BLaER1 (cell line): ENCODE measurements around the gene ANKFN1.

Experiments
- H3K27ac ChIP-seq: shearing (Covaris generic); formaldehyde crosslinking; 2 replicates; pipeline ENCODE4 v1.8.1; 2022
- H3K27me3 ChIP-seq: shearing (Covaris generic); formaldehyde crosslinking; 2 replicates; pipeline ENCODE4 v1.8.1; 2022
- H3K36me3 ChIP-seq: shearing (Covaris generic); formaldehyde crosslinking; 2 replicates; pipeline ENCODE4 v1.8.1; 2022
- H3K4me1 ChIP-seq: shearing (Covaris generic); formaldehyde crosslinking; 2 replicates; pipeline ENCODE4 v1.8.1; 2022
- H3K4me2 ChIP-seq: shearing (Covaris generic); formaldehyde crosslinking; 2 replicates; pipeline ENCODE4 v1.8.1; 2022
- H3K4me3 ChIP-seq: shearing (Covaris generic); formaldehyde crosslinking; 2 replicates; pipeline ENCODE4 v1.8.1; 2022
- H3K9ac ChIP-seq: shearing (Covaris generic); formaldehyde crosslinking; 2 replicates; pipeline ENCODE4 v1.8.1; 2022
- H3K9me3 ChIP-seq: shearing (Covaris generic); formaldehyde crosslinking; 2 replicates; pipeline ENCODE4 v1.8.1; 2022
- H4K20me1 ChIP-seq: shearing (Covaris generic); formaldehyde crosslinking; 2 replicates; pipeline ENCODE4 v1.8.1; 2022
- Cebpa-rat ChIP-seq: shearing (Covaris generic); IDR thresholded peaks from 2 replicates; pipeline ENCODE4 v1.8.1; 2022

ANKFN1 gene

GRCh38 chr17:56441308-56441707 lies 288.0 kb downstream of the ANKFN1 start:
- no peak overlapping the region for H3K4me3 ChIP-seq
- H3K27me3 ChIP-seq, result no peaks in the 10 kb centered on the region
- no peak overlapping the region for H3K27ac ChIP-seq
- no peaks in the 10 kb centered on the region for H4K20me1 ChIP-seq
- no peaks in the 10 kb centered on the region for H3K36me3 ChIP-seq
- TF ChIP-seq Cebpa-rat, result no peak
- no peak overlapping the region for H3K9ac ChIP-seq
- no peaks in the 10 kb centered on the region for H3K9me3 ChIP-seq
- peak overlapping the region; percentile 42 for H3K4me2 ChIP-seq
- peaks cover 34% of the 10 kb centered on the region for H3K4me1 ChIP-seq

- H3K4me1 ChIP-seq, result peaks cover 8% of the 10 kb centered on the region
- H3K27me3 ChIP-seq, result no peaks in the 10 kb centered on the region
- H3K4me2 ChIP-seq, result no peak overlapping the region
- H4K20me1 ChIP-seq, result no peaks in the 10 kb centered on the region
- H3K36me3 ChIP-seq, result no peaks in the 10 kb centered on the region
- no peak overlapping the region for H3K27ac ChIP-seq
- H3K9me3 ChIP-seq, result no peaks in the 10 kb centered on the region
- H3K9ac ChIP-seq, result no peak overlapping the region
- TF ChIP-seq Cebpa-rat, result no peak
- H3K4me3 ChIP-seq, result no peak overlapping the region
These were observed 292.6 kb downstream of the ANKFN1 start for GRCh38 chr17:56445692-56446411.

DNA sequence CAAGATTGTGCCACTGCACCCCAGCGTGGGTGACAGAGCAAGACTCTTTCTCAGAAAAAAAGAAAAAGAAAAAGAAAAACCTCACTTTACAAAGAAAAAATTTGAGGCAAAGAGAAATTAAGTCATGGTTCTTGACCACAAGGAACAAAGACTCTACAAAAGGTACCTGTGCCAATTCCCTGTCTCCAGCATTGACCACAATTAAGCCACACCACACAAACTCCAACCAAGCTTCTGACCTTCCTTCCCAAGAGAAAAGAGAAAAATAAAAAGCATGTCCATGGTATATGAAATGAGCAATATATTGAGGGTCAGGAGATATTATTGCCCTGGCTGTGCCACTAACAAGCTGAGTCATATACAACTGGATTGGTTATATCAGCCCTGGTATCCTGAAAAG lies 293.9 kb downstream of the ANKFN1 start:
- H3K9me3 ChIP-seq, result no peaks in the 10 kb centered on the region
- H3K4me3 ChIP-seq, result no peak overlapping the region

DNA sequence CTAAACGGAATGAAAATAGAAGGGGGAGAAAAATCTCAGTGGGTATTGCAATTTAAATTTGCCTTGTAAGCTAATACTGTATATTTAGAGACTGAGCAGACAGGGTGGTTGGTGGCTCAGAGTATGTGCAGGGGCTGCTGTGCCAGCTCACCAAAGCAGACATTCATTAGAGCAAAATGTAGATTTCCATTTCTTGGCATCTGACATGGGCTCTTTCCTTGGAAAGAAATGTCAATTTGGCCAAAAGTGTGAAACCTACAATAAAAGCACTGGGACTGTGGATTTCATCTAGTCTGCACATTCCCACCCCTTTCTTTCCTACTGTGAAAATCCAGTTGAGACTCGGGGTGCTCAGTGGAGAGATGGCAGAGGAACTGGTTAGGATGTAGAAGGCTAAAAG lies 295.1 kb downstream of the ANKFN1 start:
- H3K4me2 ChIP-seq, result no peak overlapping the region
- H4K20me1 ChIP-seq, result no peaks in the 10 kb centered on the region
- no peaks in the 10 kb centered on the region for H3K36me3 ChIP-seq
- no peaks in the 10 kb centered on the region for H3K9me3 ChIP-seq
- H3K9ac ChIP-seq, result no peak overlapping the region
- no peak overlapping the region for H3K4me3 ChIP-seq
- H3K4me1 ChIP-seq, result no peaks in the 10 kb centered on the region
- no peak for TF ChIP-seq Cebpa-rat
- no peaks in the 10 kb centered on the region for H3K27me3 ChIP-seq
- no peak overlapping the region for H3K27ac ChIP-seq

More for the DNA sequence above, 293.9 kb downstream of the ANKFN1 start:
- no peaks in the 10 kb centered on the region for H3K36me3 ChIP-seq
- TF ChIP-seq Cebpa-rat, result no peak
- H3K4me2 ChIP-seq, result no peak overlapping the region
- H3K4me1 ChIP-seq, result no peaks in the 10 kb centered on the region
- H3K9ac ChIP-seq, result no peak overlapping the region
- H3K27ac ChIP-seq, result no peak overlapping the region
- H3K27me3 ChIP-seq, result no peaks in the 10 kb centered on the region
- no peaks in the 10 kb centered on the region for H4K20me1 ChIP-seq

DNA sequence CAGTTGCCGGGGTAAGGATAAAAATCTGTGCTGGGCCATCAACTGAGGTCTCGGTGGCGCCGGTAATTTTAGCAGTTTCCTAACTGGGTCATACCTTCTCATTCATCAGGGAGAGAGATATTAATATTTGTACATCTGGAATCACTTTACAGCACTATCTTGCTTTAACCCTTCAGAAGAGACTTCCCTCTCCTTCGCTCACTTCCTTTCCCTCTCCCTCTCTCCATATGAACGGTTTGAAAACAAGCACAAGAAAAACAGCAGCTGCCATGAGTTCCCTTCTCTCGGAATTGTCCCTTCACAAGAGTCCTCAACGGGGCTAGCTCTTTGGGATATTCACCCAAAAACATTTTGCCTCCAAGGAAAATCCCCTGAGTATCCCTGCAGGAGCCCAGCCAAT lies 295.9 kb downstream of the ANKFN1 start:
- Histone ChIP-seq H3K36me3 (no peaks in the 10 kb centered on the region), H3K4me2 (no peak overlapping the region), H3K27ac (no peak overlapping the region), H4K20me1 (no peaks in the 10 kb centered on the region), H3K9me3 (no peaks in the 10 kb centered on the region), H3K4me3 (no peak overlapping the region), H3K9ac (no peak overlapping the region), H3K27me3 (no peaks in the 10 kb centered on the region), H3K4me1 (no peaks in the 10 kb centered on the region)
- no peak for TF ChIP-seq Cebpa-rat

GRCh38 chr17:56451629-56452028 lies 298.4 kb downstream of the ANKFN1 start:
- H4K20me1 ChIP-seq, result no peaks in the 10 kb centered on the region
- no peak overlapping the region for H3K27ac ChIP-seq
- no peak overlapping the region for H3K9ac ChIP-seq
- no peaks in the 10 kb centered on the region for H3K27me3 ChIP-seq
- TF ChIP-seq Cebpa-rat, result no peak
- H3K4me2 ChIP-seq, result no peak overlapping the region
- H3K9me3 ChIP-seq, result no peaks in the 10 kb centered on the region
- no peak overlapping the region for H3K4me3 ChIP-seq
- H3K4me1 ChIP-seq, result no peaks in the 10 kb centered on the region
- no peaks in the 10 kb centered on the region for H3K36me3 ChIP-seq

- no peaks in the 10 kb centered on the region for H3K9me3 ChIP-seq
- H3K4me1 ChIP-seq, result no peaks in the 10 kb centered on the region
- TF ChIP-seq Cebpa-rat, result no peak
- H3K4me3 ChIP-seq, result no peak overlapping the region
- no peak overlapping the region for H3K27ac ChIP-seq
- H3K9ac ChIP-seq, result no peak overlapping the region
- H3K27me3 ChIP-seq, result no peaks in the 10 kb centered on the region
- no peaks in the 10 kb centered on the region for H4K20me1 ChIP-seq
- no peak overlapping the region for H3K4me2 ChIP-seq
- no peaks in the 10 kb centered on the region for H3K36me3 ChIP-seq
These were observed 299.2 kb downstream of the ANKFN1 start for GRCh38 chr17:56452461-56452860.

- TF ChIP-seq Cebpa-rat, result no peak
- no peaks in the 10 kb centered on the region for H3K9me3 ChIP-seq
- no peak overlapping the region for H3K27ac ChIP-seq
- H3K36me3 ChIP-seq, result no peaks in the 10 kb centered on the region
- H3K4me3 ChIP-seq, result no peak overlapping the region
- H3K9ac ChIP-seq, result no peak overlapping the region
- H3K4me2 ChIP-seq, result no peak overlapping the region
- H3K27me3 ChIP-seq, result no peaks in the 10 kb centered on the region
- no peaks in the 10 kb centered on the region for H4K20me1 ChIP-seq
- no peaks in the 10 kb centered on the region for H3K4me1 ChIP-seq
These were observed 304.2 kb downstream of the ANKFN1 start for GRCh38 chr17:56457501-56457900.

DNA sequence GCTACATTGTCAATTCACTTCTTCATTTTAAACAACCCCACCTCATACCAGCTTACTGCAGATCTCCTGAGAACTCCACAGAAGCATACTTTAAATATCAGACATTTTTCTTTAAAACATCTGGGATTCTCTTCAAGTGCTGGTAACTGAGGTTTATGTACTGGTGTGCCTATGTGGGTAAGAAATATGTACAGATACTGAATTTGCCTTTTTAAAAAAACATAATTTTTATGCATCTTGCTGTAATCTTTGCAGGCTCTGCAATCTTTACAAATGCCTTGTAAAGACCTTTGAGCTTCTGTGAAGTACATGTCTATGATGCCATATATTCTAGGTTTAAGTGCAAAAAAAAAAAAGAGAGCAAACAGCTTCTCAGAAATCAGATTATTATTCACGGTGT lies 312.6 kb downstream of the ANKFN1 start:
- Histone ChIP-seq H3K27ac (no peak overlapping the region), H3K4me2 (no peak overlapping the region), H3K9me3 (no peaks in the 10 kb centered on the region), H3K9ac (no peak overlapping the region), H4K20me1 (no peaks in the 10 kb centered on the region), H3K27me3 (no peaks in the 10 kb centered on the region), H3K36me3 (no peaks in the 10 kb centered on the region), H3K4me3 (no peak overlapping the region), H3K4me1 (no peaks in the 10 kb centered on the region)
- no peak for TF ChIP-seq Cebpa-rat

DNA sequence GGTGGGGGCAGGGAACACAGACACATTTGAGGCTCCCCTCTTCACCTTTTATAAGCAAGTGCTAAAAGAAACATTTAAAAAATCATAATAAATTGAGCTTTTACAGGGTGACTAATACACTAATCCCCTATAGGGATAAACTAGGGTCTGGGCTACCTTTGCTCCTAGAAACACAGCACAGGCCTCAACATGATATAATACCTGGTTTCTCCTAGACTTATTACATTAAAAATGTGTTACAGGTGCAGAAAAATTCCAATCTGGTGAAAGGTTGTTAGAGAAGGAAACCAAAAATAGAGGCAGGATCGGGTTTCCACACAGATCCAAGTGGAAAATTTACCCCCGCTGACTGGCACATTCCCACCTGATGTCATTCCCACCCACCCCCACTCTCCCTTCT lies 315.6 kb downstream of the ANKFN1 start:
- Histone ChIP-seq H3K27me3 (no peaks in the 10 kb centered on the region), H3K9me3 (peaks cover 5% of the 10 kb centered on the region; the same call in 1 of the 2 replicates), H3K4me1 (no peaks in the 10 kb centered on the region), H3K36me3 (no peaks in the 10 kb centered on the region), H3K4me3 (no peak overlapping the region), H3K4me2 (no peak overlapping the region), H3K27ac (no peak overlapping the region), H3K9ac (no peak overlapping the region), H4K20me1 (no peaks in the 10 kb centered on the region)
- no peak for TF ChIP-seq Cebpa-rat

GRCh38 chr17:56471696-56472095 lies 318.4 kb downstream of the ANKFN1 start:
- Histone ChIP-seq H3K9ac (no peak overlapping the region), H4K20me1 (no peaks in the 10 kb centered on the region), H3K36me3 (no peaks in the 10 kb centered on the region), H3K4me1 (no peaks in the 10 kb centered on the region), H3K4me3 (no peak overlapping the region), H3K27ac (no peak overlapping the region), H3K27me3 (no peaks in the 10 kb centered on the region), H3K9me3 (peaks cover 5% of the 10 kb centered on the region; the same call in 1 of the 2 replicates), H3K4me2 (no peak overlapping the region)
- TF ChIP-seq Cebpa-rat, result no peak
